ENCODE data around the gene PEPD.

GRCh38 chr19:33511346-33511745 lies 10.2 kb downstream of the PEPD start:
- no peak for TF ChIP-seq CTCF (IDR thresholded peaks at IDR 0.05; ENCODE audit: insufficient read depth, low read length)
- no peak for TF ChIP-seq SPI1 (IDR thresholded peaks at IDR 0.05; ENCODE audit: borderline replicate concordance, low read depth)
- TF ChIP-seq REST (IDR thresholded peaks at IDR 0.05; ENCODE audit: insufficient replicate concordance, low read depth), result no peak
- TF ChIP-seq POLR2AphosphoS5 (IDR thresholded peaks at IDR 0.05; ENCODE audit: low read depth), result no peak

Data from HL-60 (cell line).